Measurements from ENCODE around the gene HDLBP.

Gene HDLBP

DNA sequence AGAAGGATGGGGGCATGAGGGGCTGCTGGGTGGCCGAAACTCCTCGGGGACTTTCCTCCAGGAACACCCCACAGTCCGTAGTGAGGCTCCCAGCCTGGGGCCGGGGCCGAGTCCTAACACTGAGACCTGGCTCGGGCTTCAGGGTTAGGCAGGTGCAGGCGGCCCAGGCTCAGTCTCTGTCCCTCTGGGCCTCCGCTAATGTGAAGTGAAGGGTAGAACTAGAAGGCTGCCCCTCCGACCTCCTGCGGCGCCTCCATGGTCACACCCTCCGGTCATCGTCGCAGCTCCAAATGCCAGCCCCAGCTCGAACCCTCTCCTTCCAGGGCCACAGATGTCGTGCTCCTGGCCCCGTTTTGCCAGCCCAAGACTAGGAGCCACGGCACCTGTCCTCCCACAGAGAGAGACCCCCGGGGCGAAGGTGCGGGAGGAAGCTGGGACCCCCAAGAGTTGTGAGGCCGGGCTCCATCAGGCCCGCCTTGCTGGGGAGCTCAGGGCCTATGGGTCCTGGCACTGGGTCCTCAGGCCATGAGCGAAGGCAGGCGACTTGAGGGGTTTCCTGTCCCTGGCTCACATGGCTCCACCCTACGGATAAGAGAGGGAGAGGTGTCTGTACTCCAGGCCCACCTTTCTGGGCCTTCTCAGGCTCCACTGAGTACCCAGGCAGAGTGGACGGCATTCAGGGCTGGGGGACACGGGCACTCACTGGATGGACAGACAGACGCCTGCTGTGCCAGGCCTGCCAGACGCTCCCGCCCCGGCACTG is 126.2 kb downstream of the HDLBP start:
- DNase-seq, result no peak

DNA sequence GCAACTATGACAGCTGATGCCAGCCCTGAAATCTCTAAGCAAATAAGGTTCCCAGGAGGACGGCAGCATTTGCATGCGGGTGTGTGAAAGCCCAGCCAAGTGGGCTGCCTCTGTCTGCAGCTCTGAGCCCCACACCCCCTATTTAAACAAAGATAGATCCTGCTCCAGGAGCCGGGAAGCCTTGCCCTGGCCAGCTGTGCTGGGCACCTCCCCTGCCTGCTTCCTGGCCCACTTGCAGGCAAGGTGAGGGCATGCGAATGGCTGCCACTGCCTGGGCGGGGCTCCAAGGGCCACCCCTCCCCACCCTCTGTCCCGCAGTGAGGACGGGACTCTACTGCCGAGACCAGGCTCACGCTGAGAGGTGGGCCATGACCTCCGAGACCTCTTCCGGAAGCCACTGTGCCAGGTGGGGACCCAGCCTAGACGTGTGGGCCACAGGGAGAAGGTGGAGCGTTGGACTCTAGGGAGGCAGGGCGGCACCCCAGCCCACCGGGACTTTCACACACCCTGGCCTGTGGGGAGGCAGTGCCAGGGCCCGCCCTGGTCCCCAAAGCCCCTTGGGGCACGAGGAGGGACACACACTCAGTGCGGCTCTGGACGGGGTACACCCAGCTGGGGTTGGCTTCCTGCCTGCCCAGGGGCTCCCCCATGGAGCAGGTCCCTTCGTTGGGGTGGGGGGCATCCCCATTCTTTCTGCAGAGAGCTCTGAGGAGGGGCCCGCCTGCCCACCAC is 126.9 kb downstream of the HDLBP start, which contains the start of gene ANO7:
TSS of gene ANO7 (plus strand) at position 317 of the 732 bp plus-strand sequence. CDS start 1,387 bp downstream, outside the sequence.
- DNase-seq, result no peak

- DNase-seq, result no peak
Observed at GRCh38 chr2:241187918-241188234, 127.6 kb downstream of the HDLBP start.

DNA sequence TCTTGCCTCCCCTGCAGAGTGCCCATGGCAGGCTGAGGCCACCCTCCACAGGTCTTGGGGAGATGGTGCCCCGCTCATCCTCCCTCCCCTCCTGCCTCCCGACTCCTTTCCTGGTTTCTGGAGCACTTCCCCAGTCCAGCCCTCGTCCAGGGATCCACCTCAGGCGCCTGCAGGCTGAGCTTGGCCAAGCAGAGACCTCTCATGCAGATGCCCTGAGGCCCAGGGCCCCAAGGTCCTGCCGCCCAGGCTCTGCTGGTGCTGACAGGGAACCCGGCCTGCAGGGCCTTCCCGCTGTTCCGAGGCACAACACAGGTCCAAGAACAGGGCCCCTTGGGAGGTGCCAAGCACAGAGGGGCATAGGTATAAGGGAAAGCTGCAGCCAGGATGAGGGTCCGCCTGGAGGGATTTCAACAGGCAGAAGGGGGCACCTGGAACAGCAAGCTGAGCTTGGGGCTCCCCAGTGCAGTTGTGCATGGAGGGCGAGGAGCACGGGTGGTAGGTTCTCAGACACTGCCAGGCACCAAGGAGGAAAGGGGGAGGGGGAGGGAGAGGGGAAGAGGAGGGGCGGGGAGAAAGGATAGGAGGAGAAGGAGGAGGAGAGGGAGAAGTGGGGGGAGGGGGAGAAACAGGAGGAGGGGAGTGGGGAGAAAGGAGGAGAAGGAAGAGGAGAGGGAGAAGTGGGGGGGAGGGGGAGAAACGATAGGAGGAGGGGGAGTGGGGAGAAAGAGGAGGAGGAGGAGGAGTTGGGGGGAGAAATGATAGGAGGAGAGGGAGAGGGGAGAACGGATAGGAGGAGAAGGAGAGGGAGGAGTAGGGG is 128.2 kb downstream of the HDLBP start:
- DNase-seq, result no peak

DNA sequence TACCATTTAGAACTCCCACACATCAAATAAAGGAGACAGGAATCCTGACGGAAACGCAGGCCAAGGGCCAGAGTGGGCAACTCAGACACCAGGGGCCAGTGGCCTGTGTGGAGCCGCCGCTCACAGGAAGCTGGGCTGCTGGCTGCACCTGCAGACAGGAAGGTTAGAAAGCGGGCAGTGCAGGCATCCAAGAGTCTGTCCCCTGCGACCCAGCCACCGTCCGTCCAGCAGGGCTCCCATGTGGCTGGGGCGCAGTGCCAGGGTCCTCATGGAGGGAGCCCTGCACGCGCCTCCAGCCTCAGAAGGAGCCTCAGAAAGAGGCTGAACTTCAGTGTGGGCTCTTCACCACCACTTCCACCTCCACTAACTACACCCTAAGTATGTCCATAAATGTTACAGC is 129.5 kb downstream of the HDLBP start:
- no peak for DNase-seq

GRCh38 chr2:241184901-241185300 is 130.6 kb downstream of the HDLBP start:
- no peak for DNase-seq

DNA sequence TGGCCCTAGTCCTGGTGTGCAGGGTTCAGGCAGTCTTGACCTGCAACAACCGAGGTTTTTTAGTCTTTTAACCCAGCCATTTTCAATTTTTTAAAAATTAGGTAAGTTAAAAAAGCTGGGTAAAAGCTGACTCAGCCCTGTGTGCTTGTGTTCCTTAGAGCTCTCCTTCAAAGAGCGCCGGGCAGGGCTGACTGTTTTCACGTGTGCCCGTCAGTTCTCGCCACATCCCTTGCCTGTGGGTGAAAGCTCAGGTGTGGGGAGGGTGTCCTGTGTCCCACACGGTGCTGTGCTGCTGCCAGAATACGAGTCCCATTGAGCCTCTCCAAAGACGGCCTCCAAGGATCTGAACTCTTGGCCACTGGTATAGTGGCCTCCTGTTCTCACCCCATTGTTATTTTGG is 132.3 kb downstream of the HDLBP start:
- no peak for DNase-seq

DNA sequence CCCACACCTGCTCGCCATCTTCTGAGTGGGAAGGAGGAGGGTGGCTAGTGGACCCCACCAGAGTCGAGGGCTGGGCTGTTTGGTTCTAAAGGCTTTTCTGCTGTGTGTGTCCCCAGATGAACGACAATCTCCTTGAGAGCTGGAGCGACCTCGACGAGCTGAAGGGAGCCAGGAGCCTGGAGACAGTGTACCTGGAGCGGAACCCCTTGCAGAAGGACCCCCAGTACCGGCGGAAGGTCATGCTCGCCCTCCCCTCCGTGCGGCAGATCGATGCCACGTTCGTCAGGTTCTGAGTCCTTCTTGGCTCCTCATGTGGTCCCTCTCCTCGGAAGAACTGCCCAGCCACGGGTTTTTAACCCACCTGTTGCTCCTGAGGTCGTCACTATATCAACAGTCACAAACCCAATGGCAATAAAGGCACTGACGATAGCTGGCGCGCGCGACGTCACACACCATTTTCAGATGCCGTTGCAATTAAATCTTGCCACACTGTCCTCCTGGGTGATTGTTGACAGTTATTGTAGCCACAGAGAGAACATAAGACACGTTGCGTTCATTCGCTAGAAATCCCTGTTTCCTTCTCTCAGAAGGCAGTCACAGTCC is 132.8 kb downstream of the HDLBP start:
- no peak for DNase-seq

- no peak for DNase-seq
Observed at GRCh38 chr2:241182126-241182525, 133.3 kb downstream of the HDLBP start.

- no peak for DNase-seq
Observed at GRCh38 chr2:241180495-241180894, 135.0 kb downstream of the HDLBP start.

DNA sequence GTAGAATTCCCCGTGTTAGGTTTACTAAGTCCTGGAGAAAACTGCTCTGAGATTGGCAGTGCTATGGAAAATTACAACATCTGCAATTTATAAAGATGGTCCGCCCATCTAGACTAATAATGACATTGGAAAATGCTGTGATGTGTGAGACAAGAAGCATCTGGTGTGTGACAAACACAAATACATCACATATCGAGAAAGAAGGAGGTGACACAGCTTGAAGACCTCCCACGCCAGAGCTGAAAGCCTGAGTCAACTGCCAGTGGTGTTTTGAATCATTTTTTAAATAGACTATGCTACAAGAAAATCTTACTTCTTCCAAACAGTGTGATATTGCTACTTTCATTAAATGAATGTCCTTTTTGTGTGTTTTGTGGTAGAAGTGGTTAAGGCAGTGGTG is 135.6 kb downstream of the HDLBP start:
- no peak for DNase-seq

- no peak for DNase-seq
Observed at GRCh38 chr2:241178961-241179360, 136.5 kb downstream of the HDLBP start.

DNA sequence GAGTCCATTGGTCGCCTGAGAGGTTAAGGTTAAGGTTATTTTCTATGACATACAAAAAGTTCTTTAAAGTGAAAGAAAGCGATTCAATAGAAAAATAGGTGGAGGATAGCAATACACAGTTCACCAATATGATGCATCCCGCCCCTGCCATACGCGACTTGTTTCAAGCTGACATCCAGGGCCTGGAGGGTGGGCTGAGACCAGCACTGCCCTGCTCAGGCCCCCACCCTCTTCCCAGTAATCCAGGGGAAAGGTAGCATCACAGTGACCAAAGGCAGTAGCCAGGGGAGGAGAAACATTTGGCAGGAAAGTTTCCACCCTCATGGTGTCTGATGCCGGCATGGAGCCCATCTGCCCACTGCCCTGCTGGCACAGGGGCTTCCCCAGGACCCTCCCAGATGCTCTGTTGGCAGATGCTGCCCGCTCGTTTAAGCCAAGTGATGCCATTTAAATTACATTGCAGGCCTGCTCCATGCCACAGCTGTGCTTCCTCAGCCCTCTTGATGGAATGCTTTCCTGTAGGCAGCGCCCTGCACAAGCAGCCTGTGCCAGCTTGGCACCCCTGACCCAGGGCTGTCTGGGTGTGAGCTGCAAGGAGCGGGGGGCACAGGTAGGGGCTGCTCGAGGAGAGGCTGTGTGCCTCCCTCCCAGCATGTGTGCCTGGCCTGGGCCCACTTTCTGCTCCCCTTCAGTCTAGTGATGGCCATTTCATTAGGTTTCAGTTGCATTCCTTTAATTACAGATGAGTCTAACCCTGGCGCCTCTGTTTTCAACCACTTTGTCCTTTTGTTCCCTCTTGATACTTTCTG is 137.7 kb downstream of the HDLBP start:
- no peak for DNase-seq

Measured in SIG-M5 (cell line).